ENCODE data around the gene TMF1.
A peak's percentile ranks its signal among the peaks of the same experiment; 100 is the strongest.

TMF1 gene, protein sequence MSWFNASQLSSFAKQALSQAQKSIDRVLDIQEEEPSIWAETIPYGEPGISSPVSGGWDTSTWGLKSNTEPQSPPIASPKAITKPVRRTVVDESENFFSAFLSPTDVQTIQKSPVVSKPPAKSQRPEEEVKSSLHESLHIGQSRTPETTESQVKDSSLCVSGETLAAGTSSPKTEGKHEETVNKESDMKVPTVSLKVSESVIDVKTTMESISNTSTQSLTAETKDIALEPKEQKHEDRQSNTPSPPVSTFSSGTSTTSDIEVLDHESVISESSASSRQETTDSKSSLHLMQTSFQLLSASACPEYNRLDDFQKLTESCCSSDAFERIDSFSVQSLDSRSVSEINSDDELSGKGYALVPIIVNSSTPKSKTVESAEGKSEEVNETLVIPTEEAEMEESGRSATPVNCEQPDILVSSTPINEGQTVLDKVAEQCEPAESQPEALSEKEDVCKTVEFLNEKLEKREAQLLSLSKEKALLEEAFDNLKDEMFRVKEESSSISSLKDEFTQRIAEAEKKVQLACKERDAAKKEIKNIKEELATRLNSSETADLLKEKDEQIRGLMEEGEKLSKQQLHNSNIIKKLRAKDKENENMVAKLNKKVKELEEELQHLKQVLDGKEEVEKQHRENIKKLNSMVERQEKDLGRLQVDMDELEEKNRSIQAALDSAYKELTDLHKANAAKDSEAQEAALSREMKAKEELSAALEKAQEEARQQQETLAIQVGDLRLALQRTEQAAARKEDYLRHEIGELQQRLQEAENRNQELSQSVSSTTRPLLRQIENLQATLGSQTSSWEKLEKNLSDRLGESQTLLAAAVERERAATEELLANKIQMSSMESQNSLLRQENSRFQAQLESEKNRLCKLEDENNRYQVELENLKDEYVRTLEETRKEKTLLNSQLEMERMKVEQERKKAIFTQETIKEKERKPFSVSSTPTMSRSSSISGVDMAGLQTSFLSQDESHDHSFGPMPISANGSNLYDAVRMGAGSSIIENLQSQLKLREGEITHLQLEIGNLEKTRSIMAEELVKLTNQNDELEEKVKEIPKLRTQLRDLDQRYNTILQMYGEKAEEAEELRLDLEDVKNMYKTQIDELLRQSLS

DNA sequence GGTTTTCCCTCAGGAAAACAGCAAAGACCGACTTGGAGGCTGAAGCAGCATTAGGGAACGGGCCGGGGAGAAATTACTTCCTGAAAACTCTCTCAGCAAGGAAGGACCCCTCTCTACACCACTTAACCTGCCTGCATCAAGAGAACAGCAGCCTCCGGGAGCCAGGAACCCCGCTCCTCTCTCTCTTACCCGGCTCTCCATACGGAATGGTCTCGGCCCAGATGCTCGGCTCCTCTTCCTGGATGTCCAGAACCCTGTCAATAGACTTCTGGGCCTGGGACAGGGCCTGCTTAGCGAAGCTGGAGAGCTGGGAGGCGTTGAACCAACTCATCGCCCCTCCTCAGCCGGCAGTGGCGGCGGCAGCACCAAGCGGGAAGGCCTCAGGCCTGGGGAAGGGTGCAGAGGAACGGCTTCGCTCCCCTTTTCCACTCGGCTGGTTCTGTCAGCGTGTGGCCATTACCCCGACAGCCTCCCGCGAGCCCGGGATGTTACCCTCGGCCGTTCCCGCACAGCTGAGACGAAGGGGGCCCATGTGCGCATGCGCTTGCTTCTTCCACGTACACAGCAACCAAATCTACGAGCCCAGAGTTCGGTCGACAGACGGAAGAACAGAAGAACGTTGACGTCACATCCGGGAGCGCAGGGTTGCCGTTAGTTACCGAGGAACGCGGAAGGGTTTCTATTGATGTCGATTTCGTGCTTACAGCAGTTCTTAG lies at the start of gene TMF1:
Gene TMF1 (minus strand): TSS at position 578 of the 716 bp plus-strand sequence. CDS start 247 bp downstream, at position 331.
- no peaks in the 10 kb centered on the region for H3K9me3 Mint-ChIP-seq
- peak within 1 kb of the TSS; percentile 90 to 95 (median 93) for H3K27ac Mint-ChIP-seq
- peak within 1 kb of the TSS; percentile 95 to 98 (median 97) for H3K4me3 Mint-ChIP-seq
- peaks cover 32% of the 10 kb centered on the region for H3K4me1 Mint-ChIP-seq
- TF ChIP-seq, protein P1, sequence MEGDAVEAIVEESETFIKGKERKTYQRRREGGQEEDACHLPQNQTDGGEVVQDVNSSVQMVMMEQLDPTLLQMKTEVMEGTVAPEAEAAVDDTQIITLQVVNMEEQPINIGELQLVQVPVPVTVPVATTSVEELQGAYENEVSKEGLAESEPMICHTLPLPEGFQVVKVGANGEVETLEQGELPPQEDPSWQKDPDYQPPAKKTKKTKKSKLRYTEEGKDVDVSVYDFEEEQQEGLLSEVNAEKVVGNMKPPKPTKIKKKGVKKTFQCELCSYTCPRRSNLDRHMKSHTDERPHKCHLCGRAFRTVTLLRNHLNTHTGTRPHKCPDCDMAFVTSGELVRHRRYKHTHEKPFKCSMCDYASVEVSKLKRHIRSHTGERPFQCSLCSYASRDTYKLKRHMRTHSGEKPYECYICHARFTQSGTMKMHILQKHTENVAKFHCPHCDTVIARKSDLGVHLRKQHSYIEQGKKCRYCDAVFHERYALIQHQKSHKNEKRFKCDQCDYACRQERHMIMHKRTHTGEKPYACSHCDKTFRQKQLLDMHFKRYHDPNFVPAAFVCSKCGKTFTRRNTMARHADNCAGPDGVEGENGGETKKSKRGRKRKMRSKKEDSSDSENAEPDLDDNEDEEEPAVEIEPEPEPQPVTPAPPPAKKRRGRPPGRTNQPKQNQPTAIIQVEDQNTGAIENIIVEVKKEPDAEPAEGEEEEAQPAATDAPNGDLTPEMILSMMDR (IDR thresholded peaks at IDR 0.05; ENCODE audit: unreplicated experiment in 3 of 3) = no peak
- no peaks in the 10 kb centered on the region for H3K27me3 Mint-ChIP-seq (ENCODE audit: low read depth)
- peaks cover 34% of the 10 kb centered on the region for H3K36me3 Mint-ChIP-seq (ENCODE audit: low read depth)

DNA sequence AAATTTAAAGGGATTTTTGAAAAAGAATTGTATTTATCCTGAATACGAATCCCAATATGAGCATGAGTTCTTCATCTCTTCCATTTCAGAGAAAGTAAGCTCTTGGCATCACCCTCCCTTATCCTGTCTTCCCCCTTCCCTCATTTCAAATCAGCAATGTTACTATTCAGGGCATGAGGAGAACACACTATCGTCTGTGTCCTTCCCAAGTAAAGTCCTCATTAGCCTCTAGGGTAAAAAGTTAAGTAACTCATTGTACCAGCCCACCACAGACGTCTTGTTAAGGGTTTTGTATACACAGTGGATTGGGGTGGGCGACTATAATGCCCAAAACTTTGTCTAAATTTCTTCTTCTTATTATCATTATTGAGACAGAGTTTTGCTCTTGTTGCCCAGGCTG lies 47.4 kb upstream of the TMF1 start:
- TF ChIP-seq, protein P1 (IDR thresholded peaks at IDR 0.05; ENCODE audit: unreplicated experiment in 3 of 3) = no peak
- no peaks in the 10 kb centered on the region for H3K9me3 Mint-ChIP-seq
- peaks cover 40% of the 10 kb centered on the region for H3K36me3 Mint-ChIP-seq (ENCODE audit: low read depth)
- H3K27ac Mint-ChIP-seq = no peak overlapping the region
- H3K4me1 Mint-ChIP-seq = peaks cover 4% of the 10 kb centered on the region
- no peak overlapping the region for H3K4me3 Mint-ChIP-seq
- H3K27me3 Mint-ChIP-seq (ENCODE audit: low read depth) = no peaks in the 10 kb centered on the region

DNA sequence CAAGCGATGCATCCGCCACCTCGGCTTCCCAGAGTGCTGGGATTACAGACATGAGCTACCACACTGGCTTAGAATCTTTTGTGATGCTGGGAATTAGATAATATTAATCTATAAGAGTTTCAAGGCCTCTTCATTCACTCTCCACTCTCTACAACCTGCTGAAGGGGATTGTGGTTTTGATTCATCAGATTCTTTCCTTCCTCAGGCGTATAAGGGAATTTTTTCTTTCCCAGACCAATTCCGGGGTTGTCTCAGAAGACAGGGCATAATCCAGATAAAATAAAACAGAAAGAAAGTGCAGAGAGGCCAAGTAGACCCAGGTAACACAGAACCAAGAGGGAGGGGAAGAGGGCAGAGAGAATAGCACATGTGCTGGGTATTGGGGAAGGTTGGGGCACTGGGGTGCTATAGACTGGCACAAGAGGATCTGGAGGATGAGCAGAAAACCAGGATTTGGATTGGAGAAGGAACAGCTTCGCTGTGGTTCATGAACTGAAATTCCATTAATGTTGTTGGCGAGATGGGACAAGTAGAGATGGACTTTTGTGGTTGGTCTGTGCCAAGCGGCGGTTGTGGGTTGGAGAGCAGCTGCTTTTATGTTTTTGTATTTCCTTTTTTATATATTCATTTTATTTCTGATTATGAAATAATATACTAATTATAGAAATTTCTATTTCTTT lies 45.4 kb upstream of the TMF1 start:
- H3K4me3 Mint-ChIP-seq = no peak overlapping the region
- H3K4me1 Mint-ChIP-seq = peaks cover 4% of the 10 kb centered on the region
- TF ChIP-seq, protein P1 (IDR thresholded peaks at IDR 0.05; ENCODE audit: unreplicated experiment in 3 of 3) = no peak
- H3K27ac Mint-ChIP-seq = no peak overlapping the region
- peaks cover 25% of the 10 kb centered on the region for H3K36me3 Mint-ChIP-seq (ENCODE audit: low read depth)
- H3K27me3 Mint-ChIP-seq (ENCODE audit: low read depth) = no peaks in the 10 kb centered on the region
- H3K9me3 Mint-ChIP-seq = no peaks in the 10 kb centered on the region

DNA sequence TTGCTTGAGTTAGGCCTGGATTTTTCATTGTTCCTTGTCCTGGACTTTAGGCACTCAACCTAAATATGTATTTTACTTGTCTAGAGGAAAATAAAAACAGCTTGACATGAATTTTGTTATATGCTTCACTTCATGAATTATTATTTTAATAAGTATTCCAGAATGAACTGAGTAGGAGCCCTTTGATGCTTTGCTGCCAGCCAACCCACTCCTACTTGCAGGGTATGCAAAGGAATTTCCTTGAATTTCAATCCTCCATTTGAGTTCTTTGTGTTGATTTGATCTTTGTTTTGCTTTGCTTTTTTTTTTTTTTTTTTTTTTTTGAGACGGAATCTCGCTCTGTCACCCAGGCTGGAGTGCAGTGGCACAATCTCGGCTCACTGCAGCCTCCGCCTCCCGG lies 44.2 kb upstream of the TMF1 start:
- TF ChIP-seq, protein P1 (IDR thresholded peaks at IDR 0.05; ENCODE audit: unreplicated experiment in 3 of 3) = no peak
- Mint-ChIP-seq H3K4me3 (no peak overlapping the region), H3K36me3 (ENCODE audit: low read depth) (peaks cover 14% of the 10 kb centered on the region), H3K27ac (peak overlapping the region in 2 of 3 experiments; percentile 37 to 59), H3K27me3 (ENCODE audit: low read depth) (no peaks in the 10 kb centered on the region), H3K9me3 (no peaks in the 10 kb centered on the region), H3K4me1 (peaks cover 14% of the 10 kb centered on the region)

DNA sequence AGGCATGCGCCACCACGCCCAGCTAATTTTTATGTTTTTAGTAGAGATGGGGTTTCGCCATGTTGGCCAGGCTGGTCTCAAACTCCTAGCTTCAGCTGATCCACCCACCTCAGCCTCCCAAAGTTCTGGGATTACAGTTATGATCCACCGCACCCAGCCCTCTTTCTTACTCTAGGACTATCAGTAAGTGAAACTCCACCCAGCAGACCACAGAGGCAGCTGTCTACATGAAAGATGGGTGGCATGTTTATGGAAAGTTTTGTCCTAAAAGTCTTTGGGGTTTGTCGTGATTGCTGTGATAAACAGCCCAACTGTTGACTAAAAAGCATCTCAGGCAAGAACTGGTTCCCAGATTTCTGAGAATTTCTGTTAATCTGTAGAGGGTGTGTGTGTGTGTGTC lies 43.5 kb upstream of the TMF1 start:
- H3K36me3 Mint-ChIP-seq (ENCODE audit: low read depth) = peaks cover 14% of the 10 kb centered on the region

More for the DNA sequence above, 43.5 kb upstream of the TMF1 start:
- no peaks in the 10 kb centered on the region for H3K27me3 Mint-ChIP-seq (ENCODE audit: low read depth)
- TF ChIP-seq, protein P1 (IDR thresholded peaks at IDR 0.05; ENCODE audit: unreplicated experiment in 3 of 3) = no peak
- peak overlapping the region in 2 of 3 experiments; percentile 37 to 59 for H3K27ac Mint-ChIP-seq
- H3K4me3 Mint-ChIP-seq = no peak overlapping the region
- peaks cover 14% of the 10 kb centered on the region for H3K4me1 Mint-ChIP-seq
- H3K9me3 Mint-ChIP-seq = no peaks in the 10 kb centered on the region
